Measurements from ENCODE around the gene MYO1D. TPM values are rescaled to one million over a fixed set of nuclear protein-coding genes. Genes with fewer than 3 reads are reported as not detected.
A peak's percentile ranks its signal among the peaks of the same experiment; 100 is the strongest.

The MYO1D gene
- total and polyA plus RNA-seq, 2 experiments from 2014 or later = 34.3 to 43.7 TPM

- Histone ChIP-seq H3K36me3 (no peaks in the 10 kb centered on the region), H3K4me3 (no peak overlapping the region), H3K27ac (no peak overlapping the region), H3K9me3 (ENCODE audit: low read depth) (no peaks in the 10 kb centered on the region), H3K27me3 (no peaks in the 10 kb centered on the region), H3K4me1 (ENCODE audit: low read depth) (peaks cover 30% of the 10 kb centered on the region)
- no peak for TF ChIP-seq CTCF (IDR thresholded peaks at IDR 0.05; ENCODE audit: low read depth, low read length)
- no peak for DNase-seq (ENCODE audit: low read depth in 1 of 2, low spot score in 1 of 2)
Measured at GRCh38 chr17:32862940-32863339, 14.0 kb downstream of the MYO1D start.

- Histone ChIP-seq H3K27ac (peak overlapping the region; percentile 14), H3K4me3 (no peak overlapping the region), H3K36me3 (no peaks in the 10 kb centered on the region), H3K9me3 (ENCODE audit: low read depth) (no peaks in the 10 kb centered on the region), H3K4me1 (ENCODE audit: low read depth) (peaks cover 30% of the 10 kb centered on the region), H3K27me3 (no peaks in the 10 kb centered on the region)
- no peak for TF ChIP-seq CTCF (IDR thresholded peaks at IDR 0.05; ENCODE audit: low read depth, low read length)
- no peak for DNase-seq (ENCODE audit: low read depth in 1 of 2, low spot score in 1 of 2)
Measured at GRCh38 chr17:32861981-32862380, 14.9 kb downstream of the MYO1D start.

GRCh38 chr17:32859857-32860525, 16.9 kb downstream of the MYO1D start:
- H3K27ac ChIP-seq = peak overlapping the region; percentile 37
- no peaks in the 10 kb centered on the region for H3K9me3 ChIP-seq (ENCODE audit: low read depth)
- no peak overlapping the region for H3K4me3 ChIP-seq
- no peaks in the 10 kb centered on the region for H3K36me3 ChIP-seq
- H3K27me3 ChIP-seq = no peaks in the 10 kb centered on the region
- H3K4me1 ChIP-seq (ENCODE audit: low read depth) = peaks cover 30% of the 10 kb centered on the region
- TF ChIP-seq CTCF (IDR thresholded peaks at IDR 0.05; ENCODE audit: low read depth, low read length) = no peak
- peak in 1 of 2 donors; percentile 13 for DNase-seq (ENCODE audit: low read depth in 1 of 2, low spot score in 1 of 2)

GRCh38 chr17:32855620-32856019, 21.3 kb downstream of the MYO1D start:
- no peaks in the 10 kb centered on the region for H3K27me3 ChIP-seq
- no peak overlapping the region for H3K4me3 ChIP-seq
- DNase-seq (ENCODE audit: low read depth in 1 of 2, low spot score in 1 of 2) = no peak
- no peak overlapping the region for H3K27ac ChIP-seq
- TF ChIP-seq CTCF (IDR thresholded peaks at IDR 0.05; ENCODE audit: low read depth, low read length) = no peak
- peaks cover 11% of the 10 kb centered on the region for H3K4me1 ChIP-seq (ENCODE audit: low read depth)
- no peaks in the 10 kb centered on the region for H3K36me3 ChIP-seq
- no peaks in the 10 kb centered on the region for H3K9me3 ChIP-seq (ENCODE audit: low read depth)

GRCh38 chr17:32854832-32855389, 22.0 kb downstream of the MYO1D start:
- no peak for DNase-seq (ENCODE audit: low read depth in 1 of 2, low spot score in 1 of 2)
- no peaks in the 10 kb centered on the region for H3K36me3 ChIP-seq

More at GRCh38 chr17:32854832-32855389, 22.0 kb downstream of the MYO1D start:
- Histone ChIP-seq H3K27me3 (no peaks in the 10 kb centered on the region), H3K27ac (no peak overlapping the region), H3K4me3 (no peak overlapping the region), H3K4me1 (ENCODE audit: low read depth) (peaks cover 4% of the 10 kb centered on the region), H3K9me3 (ENCODE audit: low read depth) (no peaks in the 10 kb centered on the region)
- TF ChIP-seq CTCF (IDR thresholded peaks at IDR 0.05; ENCODE audit: low read depth, low read length) = no peak
